Measurements from ENCODE around the gene ELN.

DNA sequence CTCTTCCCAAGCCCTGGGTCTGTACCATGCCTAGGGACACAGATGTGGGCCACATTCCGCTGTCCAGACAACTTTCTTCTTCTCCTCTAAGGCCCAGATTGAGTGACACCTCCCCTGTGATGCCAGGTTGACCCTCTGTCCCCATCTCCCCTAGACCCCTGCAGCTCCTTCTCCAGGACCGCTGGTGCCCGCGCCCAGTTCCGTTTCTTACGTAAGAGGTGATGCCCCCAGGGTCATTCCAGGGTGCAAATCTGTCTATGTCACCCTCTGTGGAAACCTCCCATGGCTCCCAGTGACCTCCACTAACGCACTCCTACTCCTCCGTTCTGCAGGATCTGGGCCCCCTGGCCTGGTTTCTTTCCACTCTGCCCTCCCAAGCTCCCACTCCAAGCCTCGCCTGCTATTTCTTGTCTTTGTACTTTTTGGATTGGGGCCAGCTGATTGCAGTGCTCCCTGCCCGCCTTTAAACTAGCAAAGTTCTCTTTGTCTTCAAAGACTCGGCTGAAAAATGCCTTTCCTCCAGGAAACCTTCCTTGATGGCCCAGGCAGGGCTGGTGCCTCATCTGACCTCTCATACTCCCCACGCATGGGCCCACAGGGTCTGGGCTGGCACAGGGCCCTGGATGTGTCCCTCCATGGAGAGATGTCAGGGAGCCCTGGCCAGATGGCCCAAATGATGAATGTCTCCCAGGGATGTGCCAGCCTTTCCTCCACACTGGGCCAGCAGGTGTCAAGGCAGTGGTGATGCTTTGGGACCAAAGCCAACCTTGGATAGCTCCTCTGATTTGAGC is 21.3 kb upstream of the ELN start:
- TF ChIP-seq L3MBTL2 (conservative IDR thresholded peaks at IDR 0.05) (no peak), HDGF (IDR thresholded peaks at IDR 0.05; ENCODE audit: borderline replicate concordance) (no peak), FOXA1 (IDR thresholded peaks at IDR 0.05) (no peak), TARDBP (IDR thresholded peaks at IDR 0.05) (no peak)
